NK-92 treated with Interleukin-12 subunit alpha and Interleukin-12 subunit beta, amount 100 ng/mL, for 24 hours (cell line): ENCODE data around the gene EOMES.

Source experiments
- DNase-seq: peaks from one replicate; lab custom pipeline; 2025; lab: John Stamatoyannopoulos, UW

EOMES gene

GRCh38 chr3:27680517-27681246, 41.4 kb downstream of the EOMES start:
- no peak for DNase-seq

DNA sequence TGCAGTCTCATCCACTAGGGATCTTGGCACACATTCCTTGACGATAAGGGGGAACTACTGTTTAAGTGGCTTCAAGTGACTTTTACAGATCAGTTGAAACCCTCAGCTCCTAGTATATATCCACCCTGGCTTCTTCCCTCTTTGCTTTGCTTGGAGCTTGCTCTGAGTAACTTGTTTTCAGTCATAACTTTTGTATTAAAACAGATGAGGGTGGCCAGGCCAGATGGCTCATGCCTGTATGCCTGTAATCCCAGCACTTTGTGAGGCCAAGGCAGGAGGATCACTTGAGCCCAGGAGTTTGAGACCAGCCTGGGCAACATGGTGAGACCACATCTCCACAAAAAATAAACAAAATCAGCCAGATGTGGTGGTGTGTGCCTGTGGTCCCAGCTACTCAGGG, 42.4 kb downstream of the EOMES start:
- DNase-seq = no peak

DNA sequence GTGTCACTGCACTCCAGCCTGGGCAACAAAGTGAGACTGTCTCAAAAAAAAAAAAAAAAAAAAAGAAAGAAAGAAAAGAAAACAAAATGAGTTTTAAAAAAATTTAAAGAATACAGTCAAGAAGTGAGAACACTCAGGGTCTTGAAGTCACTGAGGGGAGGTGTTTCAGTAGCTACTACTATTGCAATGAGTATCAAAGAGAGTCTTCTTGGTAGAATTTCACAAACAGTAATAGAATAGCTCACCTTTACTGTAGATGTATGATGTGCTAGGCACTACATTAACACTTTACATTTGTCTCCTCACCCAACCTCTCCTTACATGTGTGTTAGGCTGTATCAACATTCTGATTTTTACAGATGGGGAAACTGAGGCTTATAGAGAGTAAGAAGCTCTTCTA, 43.9 kb downstream of the EOMES start:
- DNase-seq = no peak

GRCh38 chr3:27677565-27677964, 44.6 kb downstream of the EOMES start:
- no peak for DNase-seq

DNA sequence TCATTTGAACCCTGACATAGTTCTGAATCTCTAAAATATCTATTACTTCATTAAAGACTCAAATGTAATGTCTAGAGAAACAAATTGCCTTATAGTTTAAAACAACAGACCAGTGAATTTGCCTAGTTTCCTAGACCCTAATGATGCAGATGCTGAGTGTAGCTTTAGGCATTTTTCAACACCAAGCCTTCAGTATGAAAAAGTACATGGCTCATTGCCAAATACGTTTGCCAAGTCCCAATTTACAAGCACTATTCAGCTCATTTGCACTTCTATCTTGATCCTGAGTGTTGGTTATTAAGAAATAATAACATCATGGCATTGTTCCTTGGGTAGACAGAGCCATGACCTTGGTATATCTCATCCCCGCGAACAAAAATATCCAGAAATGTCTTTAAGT, 46.8 kb downstream of the EOMES start:
- DNase-seq = no peak

- no peak for DNase-seq
Measured at GRCh38 chr3:27673701-27674100, 48.4 kb downstream of the EOMES start.

GRCh38 chr3:27671101-27671500, 51.0 kb downstream of the EOMES start:
- no peak for DNase-seq

- no peak for DNase-seq
Measured at GRCh38 chr3:27670619-27671018, 51.5 kb downstream of the EOMES start.

GRCh38 chr3:27669591-27669990, 52.5 kb downstream of the EOMES start:
- no peak for DNase-seq

- DNase-seq = no peak
Measured at GRCh38 chr3:27667751-27668150, 54.4 kb downstream of the EOMES start.

GRCh38 chr3:27666708-27667107, 55.4 kb downstream of the EOMES start:
- DNase-seq = no peak

GRCh38 chr3:27666272-27666671, 55.9 kb downstream of the EOMES start:
- DNase-seq = no peak
